Measurements from ENCODE around the gene CD200R1L.

GRCh38 chr3:112782491-112782890 lies 64.2 kb downstream of the CD200R1L start:
- TF ChIP-seq, protein P1, sequence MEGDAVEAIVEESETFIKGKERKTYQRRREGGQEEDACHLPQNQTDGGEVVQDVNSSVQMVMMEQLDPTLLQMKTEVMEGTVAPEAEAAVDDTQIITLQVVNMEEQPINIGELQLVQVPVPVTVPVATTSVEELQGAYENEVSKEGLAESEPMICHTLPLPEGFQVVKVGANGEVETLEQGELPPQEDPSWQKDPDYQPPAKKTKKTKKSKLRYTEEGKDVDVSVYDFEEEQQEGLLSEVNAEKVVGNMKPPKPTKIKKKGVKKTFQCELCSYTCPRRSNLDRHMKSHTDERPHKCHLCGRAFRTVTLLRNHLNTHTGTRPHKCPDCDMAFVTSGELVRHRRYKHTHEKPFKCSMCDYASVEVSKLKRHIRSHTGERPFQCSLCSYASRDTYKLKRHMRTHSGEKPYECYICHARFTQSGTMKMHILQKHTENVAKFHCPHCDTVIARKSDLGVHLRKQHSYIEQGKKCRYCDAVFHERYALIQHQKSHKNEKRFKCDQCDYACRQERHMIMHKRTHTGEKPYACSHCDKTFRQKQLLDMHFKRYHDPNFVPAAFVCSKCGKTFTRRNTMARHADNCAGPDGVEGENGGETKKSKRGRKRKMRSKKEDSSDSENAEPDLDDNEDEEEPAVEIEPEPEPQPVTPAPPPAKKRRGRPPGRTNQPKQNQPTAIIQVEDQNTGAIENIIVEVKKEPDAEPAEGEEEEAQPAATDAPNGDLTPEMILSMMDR (IDR thresholded peaks at IDR 0.05), result no peak
- TF ChIP-seq POLR2A (IDR thresholded peaks at IDR 0.05), result no peak
